Urothelium cell line (cell line): ENCODE results near the gene SCRN3.
"Not testable (repeated sequence)": the region's sequence is repeated elsewhere in the genome, so short reads cannot be mapped to it uniquely, and the experiment has no call there.

ENCODE experiments used
- DNase-seq: peaks from one replicate; pipeline ENCODE4 v3.0.0; 2011; ENCODE audit warnings: low spot score, mixed read lengths
- FAIRE-seq: peaks from 2 replicates; lab custom pipeline; 2011; peaks lifted over from hg19 to GRCh38; lab: Jason Lieb, UNC

SCRN3 gene

GRCh38 chr2:174395284-174395968 is at the start of gene SCRN3:
Gene SCRN3 (plus strand): TSS chr2:174395730. CDS start chr2:174398284, 2,554 bp downstream.
- FAIRE-seq (no peak), DNase-seq (peak; percentile 88)

- no peak for DNase-seq
These were observed 45.5 kb upstream of the SCRN3 start for GRCh38 chr2:174350018-174350417.

GRCh38 chr2:174350593-174351181 is 44.8 kb upstream of the SCRN3 start:
- no peak for DNase-seq
- no peak for FAIRE-seq

More at GRCh38 chr2:174350018-174350417, 45.5 kb upstream of the SCRN3 start:
- FAIRE-seq: no peak

GRCh38 chr2:174353004-174353403 is 42.5 kb upstream of the SCRN3 start:
- DNase-seq: no peak
- no peak for FAIRE-seq

GRCh38 chr2:174356347-174356746 is 39.2 kb upstream of the SCRN3 start:
- DNase-seq (no peak), FAIRE-seq (no peak)

GRCh38 chr2:174359663-174360062 is 35.9 kb upstream of the SCRN3 start:
- not testable (repeated sequence) for DNase-seq, FAIRE-seq

- no peak for FAIRE-seq
- DNase-seq: no peak
These were observed 32.6 kb upstream of the SCRN3 start for GRCh38 chr2:174362949-174363348.

GRCh38 chr2:174363492-174364225 is 31.9 kb upstream of the SCRN3 start:
- FAIRE-seq, DNase-seq: not testable (repeated sequence)

GRCh38 chr2:174364628-174365027 is 30.9 kb upstream of the SCRN3 start:
- DNase-seq: no peak
- FAIRE-seq: no peak

GRCh38 chr2:174365571-174365970 is 30.0 kb upstream of the SCRN3 start:
- DNase-seq (no peak), FAIRE-seq (no peak)

GRCh38 chr2:174368691-174369090 is 26.8 kb upstream of the SCRN3 start:
- no peak for FAIRE-seq
- no peak for DNase-seq

GRCh38 chr2:174376967-174377366 is 18.6 kb upstream of the SCRN3 start:
- FAIRE-seq (no peak), DNase-seq (no peak)

- FAIRE-seq: no peak
These were observed 11.7 kb upstream of the SCRN3 start for GRCh38 chr2:174383796-174384195.

GRCh38 chr2:174385201-174385600 is 10.3 kb upstream of the SCRN3 start:
- DNase-seq (no peak), FAIRE-seq (no peak)

More at GRCh38 chr2:174383796-174384195, 11.7 kb upstream of the SCRN3 start:
- no peak for DNase-seq

- FAIRE-seq: not testable (repeated sequence)
These were observed 6.8 kb upstream of the SCRN3 start for GRCh38 chr2:174388706-174389105.

GRCh38 chr2:174389542-174389941 is 6.0 kb upstream of the SCRN3 start:
- FAIRE-seq: no peak
- DNase-seq: no peak

More at GRCh38 chr2:174388706-174389105, 6.8 kb upstream of the SCRN3 start:
- DNase-seq: not testable (repeated sequence)

GRCh38 chr2:174390303-174390702 is 5.2 kb upstream of the SCRN3 start:
- DNase-seq, FAIRE-seq: not testable (repeated sequence)

- FAIRE-seq: no peak
- no peak for DNase-seq
These were observed 2.8 kb upstream of the SCRN3 start for GRCh38 chr2:174392706-174393105.

- FAIRE-seq: no peak
These were observed 570 bp downstream of the SCRN3 start for GRCh38 chr2:174395969-174396630.

GRCh38 chr2:174397773-174398172 is 2.2 kb downstream of the SCRN3 start:
- FAIRE-seq (no peak), DNase-seq (no peak)

More at GRCh38 chr2:174395969-174396630, 570 bp downstream of the SCRN3 start:
- peak; percentile 12 for DNase-seq

GRCh38 chr2:174399171-174399570 is 3.6 kb downstream of the SCRN3 start:
- FAIRE-seq (no peak), DNase-seq (no peak)
